Muscle layer of colon (tissue), 2 donors: ENCODE measurements around the gene TIMM21.

Source experiments
- H3K27ac ChIP-seq: one replicate; pipeline ENCODE4 v1.7.0; 2013; ENCODE audit warnings: low read depth, mild to moderate bottlenecking, low read length, moderate library complexity
- H3K27me3 ChIP-seq, 2 donors: one replicate each; pipeline ENCODE4 v1.7.0; 2013; ENCODE audit warnings: low read length in 2 of 2, mild to moderate bottlenecking in 2 of 2; ENCODE audit not compliant: insufficient read depth in 2 of 2, control insufficient read depth in 1 of 2
- H3K36me3 ChIP-seq: one replicate; pipeline ENCODE4 v1.7.0; 2013; ENCODE audit warnings: mild to moderate bottlenecking, low read length; ENCODE audit not compliant: insufficient read depth
- H3K4me1 ChIP-seq: one replicate; pipeline ENCODE4 v1.7.0; 2013; ENCODE audit warnings: mild to moderate bottlenecking, low read length; ENCODE audit not compliant: insufficient read depth
- H3K4me3 ChIP-seq, 2 donors: one replicate each; pipeline ENCODE4 v1.7.0; 2013; ENCODE audit warnings: low read length in 2 of 2, low read depth in 1 of 2, mild to moderate bottlenecking in 1 of 2, moderate library complexity in 1 of 2
- H3K9ac ChIP-seq: one replicate; pipeline ENCODE4 v1.7.0; 2013; ENCODE audit warnings: low read length
- H3K9me3 ChIP-seq: one replicate; pipeline ENCODE4 v1.7.0; 2013; ENCODE audit warnings: mild to moderate bottlenecking, low read length
- donor health status: abdominal sarcoma.
- donor health status: Adenocarcinoma of cecum.

Gene TIMM21

GRCh38 chr18:74147779-74148542 lies at the start of gene TIMM21, which contains the start of gene FBXO15:
Gene TIMM21, plus strand, starts transcription at chr18:74148523. Its CDS starts 286 bp downstream, at chr18:74148809.
Gene FBXO15, minus strand, starts transcription at chr18:74147834. Its CDS starts 49 bp downstream, at chr18:74147785.
- H3K9me3 ChIP-seq = no peaks in the 10 kb centered on the region
- H3K36me3 ChIP-seq = peaks cover 4% of the 10 kb centered on the region
- H3K4me1 ChIP-seq = peaks cover 35% of the 10 kb centered on the region
- H3K4me3 ChIP-seq = peak within 1 kb of the TSS; percentile 73 to 100
- H3K27ac ChIP-seq = peak within 1 kb of the TSS; percentile 97
- H3K9ac ChIP-seq = peak within 1 kb of the TSS; percentile 96
- H3K27me3 ChIP-seq = no peaks in the 10 kb centered on the region

- Histone ChIP-seq H3K27ac (no peak overlapping the region), H3K27me3 (no peaks in the 10 kb centered on the region), H3K9me3 (no peaks in the 10 kb centered on the region), H3K36me3 (no peaks in the 10 kb centered on the region), H3K4me3 (no peak overlapping the region), H3K9ac (no peak overlapping the region), H3K4me1 (no peaks in the 10 kb centered on the region)
Measured at GRCh38 chr18:74108460-74108859, 39.9 kb upstream of the TIMM21 start.

DNA sequence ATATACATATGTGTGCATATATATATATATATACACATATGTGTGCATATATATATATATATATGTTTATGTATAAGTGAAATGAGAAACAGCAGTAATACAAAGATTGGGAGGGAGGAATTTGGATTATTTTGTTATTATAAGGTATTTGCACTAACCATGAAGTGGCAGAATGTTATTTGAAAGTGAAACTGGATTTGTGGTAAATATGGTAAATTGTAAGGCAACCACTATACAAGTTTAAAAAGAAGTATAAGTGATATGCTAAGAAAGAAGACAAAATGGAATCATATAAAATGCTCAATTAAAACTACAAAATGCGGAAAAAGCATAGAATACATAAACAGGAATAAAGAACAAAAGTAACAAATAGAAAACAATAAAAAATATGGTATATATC lies 38.2 kb upstream of the TIMM21 start:
- Histone ChIP-seq H3K9me3 (no peaks in the 10 kb centered on the region), H3K4me1 (no peaks in the 10 kb centered on the region), H3K27me3 (no peaks in the 10 kb centered on the region), H3K9ac (no peak overlapping the region), H3K27ac (no peak overlapping the region), H3K36me3 (no peaks in the 10 kb centered on the region), H3K4me3 (no peak overlapping the region)

GRCh38 chr18:74110976-74111375 lies 37.3 kb upstream of the TIMM21 start:
- no peaks in the 10 kb centered on the region for H3K9me3 ChIP-seq
- H3K9ac ChIP-seq = no peak overlapping the region
- H3K4me3 ChIP-seq = no peak overlapping the region
- H3K36me3 ChIP-seq = no peaks in the 10 kb centered on the region
- no peak overlapping the region for H3K27ac ChIP-seq
- H3K4me1 ChIP-seq = no peaks in the 10 kb centered on the region
- no peaks in the 10 kb centered on the region for H3K27me3 ChIP-seq

DNA sequence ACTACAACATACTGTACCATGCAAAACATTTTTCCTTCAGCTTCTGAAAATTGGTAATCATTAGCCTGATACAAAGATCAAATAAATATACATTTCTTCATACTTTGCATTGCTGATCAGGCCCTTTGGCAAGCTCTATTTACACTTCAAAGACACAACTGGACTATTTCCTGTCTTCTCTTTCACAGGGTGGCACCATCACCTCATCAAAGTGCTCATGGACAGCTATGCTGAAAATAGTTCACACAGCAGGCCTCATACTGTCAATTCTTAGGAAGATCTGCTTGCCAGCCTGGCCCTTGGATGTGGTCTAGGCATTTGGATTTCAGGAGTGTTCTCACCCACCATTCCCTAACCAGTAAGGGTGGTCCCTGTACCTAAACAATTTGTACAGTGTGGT lies 34.6 kb upstream of the TIMM21 start:
- Histone ChIP-seq H3K4me1 (no peaks in the 10 kb centered on the region), H3K9me3 (no peaks in the 10 kb centered on the region), H3K9ac (no peak overlapping the region), H3K27me3 (peaks cover 0 to under 1% of the 10 kb centered on the region in 2 donors), H3K36me3 (no peaks in the 10 kb centered on the region), H3K4me3 (no peak overlapping the region), H3K27ac (no peak overlapping the region)

- Histone ChIP-seq H3K36me3 (no peaks in the 10 kb centered on the region), H3K27me3 (peaks cover 0 to 4% of the 10 kb centered on the region in 2 donors), H3K4me3 (no peak overlapping the region), H3K9me3 (no peaks in the 10 kb centered on the region), H3K4me1 (no peaks in the 10 kb centered on the region), H3K9ac (no peak overlapping the region), H3K27ac (no peak overlapping the region)
Measured at GRCh38 chr18:74114116-74114515, 34.2 kb upstream of the TIMM21 start.

DNA sequence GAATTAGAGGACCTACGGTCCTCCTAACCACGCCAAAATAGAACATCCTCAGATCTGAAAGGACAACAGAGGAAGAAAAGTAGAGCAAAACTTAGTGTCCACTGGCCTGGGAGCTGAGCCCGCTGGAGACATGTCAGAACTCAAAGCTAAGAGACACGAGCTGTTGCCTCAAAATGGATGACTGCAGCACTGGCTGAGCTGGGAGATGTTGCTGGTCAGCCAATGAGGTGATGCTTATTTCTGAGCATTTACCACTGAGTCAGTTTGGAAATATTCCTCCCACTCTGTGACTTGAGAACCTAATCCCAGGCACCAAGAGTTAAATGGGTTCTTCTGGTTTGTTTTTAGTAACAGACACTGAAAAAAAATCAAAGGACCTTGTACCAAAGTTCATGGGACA lies 33.3 kb upstream of the TIMM21 start:
- Histone ChIP-seq H3K9me3 (no peaks in the 10 kb centered on the region), H3K36me3 (no peaks in the 10 kb centered on the region), H3K27ac (no peak overlapping the region), H3K4me3 (no peak overlapping the region), H3K9ac (no peak overlapping the region), H3K4me1 (no peaks in the 10 kb centered on the region), H3K27me3 (peaks cover 0 to 4% of the 10 kb centered on the region in 2 donors)

- Histone ChIP-seq H3K9me3 (no peaks in the 10 kb centered on the region), H3K27me3 (peaks cover 0 to 4% of the 10 kb centered on the region in 2 donors), H3K9ac (no peak overlapping the region), H3K27ac (no peak overlapping the region), H3K4me1 (no peaks in the 10 kb centered on the region), H3K4me3 (no peak overlapping the region), H3K36me3 (no peaks in the 10 kb centered on the region)
Measured at GRCh38 chr18:74116633-74117554, 31.4 kb upstream of the TIMM21 start.

DNA sequence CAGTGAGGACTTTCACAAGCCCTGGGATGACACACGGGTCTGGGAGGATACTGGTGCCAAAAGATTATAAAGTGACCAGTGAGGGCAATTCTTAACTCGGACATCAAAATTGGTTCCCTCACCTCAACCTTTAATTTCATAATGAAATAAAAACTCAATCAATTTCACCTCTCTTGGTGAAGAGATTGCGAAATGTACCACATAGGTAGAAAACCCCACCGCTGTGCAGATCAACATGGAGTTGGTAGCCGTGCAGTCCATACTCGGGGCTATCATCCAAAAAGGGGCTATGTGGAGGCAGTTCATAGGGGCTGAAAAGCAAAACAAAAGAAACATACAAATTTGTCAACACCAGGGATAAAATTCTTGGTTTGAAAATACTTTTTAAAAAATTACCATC lies 25.1 kb upstream of the TIMM21 start:
- peaks cover 0 to 4% of the 10 kb centered on the region in 2 donors for H3K27me3 ChIP-seq
- no peak overlapping the region for H3K4me3 ChIP-seq

GRCh38 chr18:74124642-74125041 lies 23.7 kb upstream of the TIMM21 start:
- Histone ChIP-seq H3K27ac (no peak overlapping the region), H3K4me3 (no peak overlapping the region), H3K27me3 (no peaks in the 10 kb centered on the region), H3K9me3 (no peaks in the 10 kb centered on the region), H3K9ac (no peak overlapping the region), H3K4me1 (no peaks in the 10 kb centered on the region), H3K36me3 (no peaks in the 10 kb centered on the region)

More for the DNA sequence above, 25.1 kb upstream of the TIMM21 start:
- H3K9me3 ChIP-seq = no peaks in the 10 kb centered on the region
- no peak overlapping the region for H3K9ac ChIP-seq
- no peaks in the 10 kb centered on the region for H3K4me1 ChIP-seq
- no peaks in the 10 kb centered on the region for H3K36me3 ChIP-seq
- H3K27ac ChIP-seq = no peak overlapping the region
